Neutrophil (primary cell): ENCODE results near the gene SUCLA2.

Source experiments
- H3K27ac ChIP-seq: fragments of 200-600 bp; sonication (generic); 2 replicates; pipeline ENCODE4 v1.5.1; 2016; ENCODE audit warnings: mild to moderate bottlenecking, moderate library complexity
- H3K27me3 ChIP-seq: fragments of 200-600 bp; sonication (generic); 2 replicates; pipeline ENCODE4 v1.6.0; 2016; ENCODE audit warnings: mild to moderate bottlenecking
- H3K36me3 ChIP-seq: fragments of 200-600 bp; sonication (generic); 2 replicates; pipeline ENCODE4 v1.5.1; 2017
- H3K4me1 ChIP-seq, 2 experiments: fragments of 200-600 bp in 1 of 2; sonication (generic) in 1 of 2; 1 replicate in 1 of 2; 2 replicates in 1 of 2; pipeline versions ENCODE4 v1.5.1 to v1.6.1; 2013 to 2016; ENCODE audit warnings: low read depth in 1 of 2, low read length in 1 of 2, mild to moderate bottlenecking in 1 of 2, moderate library complexity in 1 of 2; ENCODE audit not compliant: control insufficient read depth in 1 of 2, insufficient read depth in 1 of 2
- H3K4me3 ChIP-seq, 2 experiments: fragments of 200-600 bp in 1 of 2; sonication (generic) in 1 of 2; 1 replicate in 1 of 2; 2 replicates in 1 of 2; pipeline ENCODE4 v1.5.1; 2013 to 2016; ENCODE audit warnings: low read depth in 1 of 2, low read length in 1 of 2, mild to moderate bottlenecking in 1 of 2, moderate library complexity in 1 of 2
- H3K9me3 ChIP-seq: fragments of 200-600 bp; sonication (generic); 2 replicates; pipeline ENCODE4 v1.5.1; 2016
- TF ChIP-seq, protein P1 (sequence below): fragments of 200-600 bp; sonication (generic); IDR thresholded peaks from 2 replicates; pipeline ENCODE4 v1.5.1; 2016; ENCODE audit warnings: antibody characterized with exemption

Gene SUCLA2

DNA sequence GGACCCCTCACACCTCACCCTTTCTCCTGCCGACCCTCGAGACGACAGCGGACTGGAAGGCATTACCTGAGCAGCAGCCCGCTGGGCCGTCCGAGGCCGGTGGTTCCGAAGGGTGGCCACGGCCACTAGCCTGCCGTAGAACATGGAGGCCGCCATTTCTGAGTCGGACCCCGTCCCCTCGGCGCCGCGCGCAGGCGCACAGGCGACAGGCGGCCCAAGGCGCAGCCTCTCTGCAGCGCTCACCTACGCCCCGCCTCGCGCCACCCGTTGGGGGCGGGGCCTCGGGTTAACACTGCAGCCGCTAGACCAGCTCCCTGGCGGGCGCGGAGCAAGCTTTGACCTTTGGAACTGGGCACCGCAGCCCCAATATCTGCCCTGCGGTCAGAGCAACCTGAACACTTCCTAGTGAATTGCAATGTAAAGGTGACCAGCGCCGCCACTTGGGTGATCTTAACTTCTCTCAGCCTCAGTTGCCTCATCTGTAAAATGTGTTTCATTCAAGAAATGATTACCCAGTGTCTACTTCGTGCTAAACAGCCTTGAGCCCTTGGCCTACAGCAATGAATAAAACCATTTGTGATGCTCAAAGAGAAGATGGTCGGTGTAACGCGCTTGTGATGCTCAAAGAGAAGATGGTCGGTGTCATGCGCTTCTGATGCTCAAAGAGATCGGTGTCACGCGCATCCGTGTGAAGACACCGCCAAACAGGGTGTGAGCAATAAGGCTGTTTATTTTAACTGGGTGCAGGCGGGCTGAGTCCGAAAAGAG is at the start of gene SUCLA2:
Gene SUCLA2 (minus strand): TSS at position 160 of the 768 bp plus-strand sequence. CDS start 4 bp downstream, at position 156.
- H3K4me3 ChIP-seq: peak within 1 kb of the TSS; percentile 80 to 92
- peak within 1 kb of the TSS; percentile 11 for H3K27ac ChIP-seq
- H3K27me3 ChIP-seq: no peaks in the 10 kb centered on the region
- H3K36me3 ChIP-seq: no peaks in the 10 kb centered on the region
- TF ChIP-seq, protein P1, sequence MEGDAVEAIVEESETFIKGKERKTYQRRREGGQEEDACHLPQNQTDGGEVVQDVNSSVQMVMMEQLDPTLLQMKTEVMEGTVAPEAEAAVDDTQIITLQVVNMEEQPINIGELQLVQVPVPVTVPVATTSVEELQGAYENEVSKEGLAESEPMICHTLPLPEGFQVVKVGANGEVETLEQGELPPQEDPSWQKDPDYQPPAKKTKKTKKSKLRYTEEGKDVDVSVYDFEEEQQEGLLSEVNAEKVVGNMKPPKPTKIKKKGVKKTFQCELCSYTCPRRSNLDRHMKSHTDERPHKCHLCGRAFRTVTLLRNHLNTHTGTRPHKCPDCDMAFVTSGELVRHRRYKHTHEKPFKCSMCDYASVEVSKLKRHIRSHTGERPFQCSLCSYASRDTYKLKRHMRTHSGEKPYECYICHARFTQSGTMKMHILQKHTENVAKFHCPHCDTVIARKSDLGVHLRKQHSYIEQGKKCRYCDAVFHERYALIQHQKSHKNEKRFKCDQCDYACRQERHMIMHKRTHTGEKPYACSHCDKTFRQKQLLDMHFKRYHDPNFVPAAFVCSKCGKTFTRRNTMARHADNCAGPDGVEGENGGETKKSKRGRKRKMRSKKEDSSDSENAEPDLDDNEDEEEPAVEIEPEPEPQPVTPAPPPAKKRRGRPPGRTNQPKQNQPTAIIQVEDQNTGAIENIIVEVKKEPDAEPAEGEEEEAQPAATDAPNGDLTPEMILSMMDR: peak; percentile 14
- H3K9me3 ChIP-seq: no peaks in the 10 kb centered on the region
- peaks cover 12 to 14% of the 10 kb centered on the region in 2 experiments for H3K4me1 ChIP-seq

DNA sequence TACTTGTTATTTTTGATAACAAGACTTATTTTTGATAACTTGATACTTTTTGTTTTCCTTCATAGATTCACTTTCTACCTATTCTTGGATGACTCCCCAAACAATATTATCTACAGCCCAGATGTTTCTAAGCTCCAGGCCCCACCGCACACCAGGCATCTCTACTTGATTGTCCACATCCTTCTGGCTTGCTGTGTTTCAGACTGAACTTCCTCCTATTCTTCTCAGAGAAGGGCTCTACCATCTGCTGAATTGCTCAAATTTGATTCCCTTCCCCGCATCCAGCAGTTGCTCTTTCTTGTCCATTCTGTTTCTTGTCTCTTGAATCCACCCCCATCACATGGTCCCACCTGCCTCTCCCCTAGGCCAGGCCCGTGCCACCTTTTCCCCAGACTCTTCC is 49.5 kb upstream of the SUCLA2 start:
- H3K27me3 ChIP-seq: no peaks in the 10 kb centered on the region
- H3K9me3 ChIP-seq: no peaks in the 10 kb centered on the region
- peaks cover 75% of the 10 kb centered on the region for H3K36me3 ChIP-seq
- TF ChIP-seq, protein P1: no peak
- no peaks in the 10 kb centered on the region for H3K4me1 ChIP-seq
- H3K27ac ChIP-seq: no peak overlapping the region
- H3K4me3 ChIP-seq: no peak overlapping the region

DNA sequence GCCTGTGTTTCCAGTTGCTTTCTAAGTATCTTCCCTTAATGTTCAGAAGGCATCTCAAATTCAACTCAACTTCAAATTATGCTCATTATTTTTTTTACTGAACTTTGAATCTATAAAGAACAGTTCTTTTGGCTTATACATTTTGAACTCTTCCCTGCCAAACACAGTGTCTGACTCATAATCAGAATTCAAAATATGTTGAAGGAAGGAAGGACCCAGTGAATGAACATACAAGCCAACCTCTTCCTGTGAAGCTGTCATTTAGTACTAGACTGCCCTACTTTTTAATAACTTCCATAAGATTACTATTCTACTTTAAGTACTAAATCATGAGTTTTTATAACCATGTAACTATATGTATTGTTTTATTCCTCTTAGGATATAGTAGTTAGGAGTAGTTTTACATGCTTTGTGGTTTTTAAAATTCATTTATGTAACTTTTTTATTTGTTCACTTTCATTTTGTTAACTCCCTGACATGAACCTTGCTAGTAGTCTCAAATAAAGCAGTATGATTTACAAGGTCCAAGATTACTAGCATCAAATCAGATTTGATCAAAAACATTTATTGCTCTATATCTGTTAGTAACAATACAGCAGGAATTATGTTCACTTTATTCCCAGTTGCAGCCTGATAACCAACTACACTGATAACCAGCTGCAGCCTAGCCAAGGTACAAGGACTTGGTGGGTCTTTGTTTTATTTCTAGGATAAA is 42.9 kb upstream of the SUCLA2 start:
- no peaks in the 10 kb centered on the region for H3K9me3 ChIP-seq
- TF ChIP-seq, protein P1: no peak
- H3K4me3 ChIP-seq: no peak overlapping the region
- H3K27me3 ChIP-seq: no peaks in the 10 kb centered on the region
- no peaks in the 10 kb centered on the region for H3K4me1 ChIP-seq
- H3K36me3 ChIP-seq: peaks cover 26% of the 10 kb centered on the region
- no peak overlapping the region for H3K27ac ChIP-seq

DNA sequence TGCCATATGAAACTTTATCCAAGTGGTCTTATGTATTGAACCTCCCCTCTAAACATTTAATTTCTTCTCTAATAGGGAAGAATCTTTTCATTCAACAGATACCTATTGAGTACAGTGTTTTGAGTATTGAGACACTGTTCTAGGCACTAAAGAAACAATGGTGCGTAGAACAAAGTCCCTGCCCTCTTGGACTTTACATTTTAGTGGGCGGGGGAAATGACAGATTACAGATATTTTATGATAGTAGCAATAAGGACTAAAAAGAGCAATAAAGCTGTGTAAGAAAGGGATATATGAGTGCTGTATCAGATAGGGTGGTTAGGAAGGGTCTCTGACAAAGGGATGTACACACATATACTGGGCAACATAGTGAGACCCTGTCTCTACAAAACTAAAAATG is 41.8 kb upstream of the SUCLA2 start:
- H3K9me3 ChIP-seq: no peaks in the 10 kb centered on the region
- H3K4me3 ChIP-seq: no peak overlapping the region
- H3K27me3 ChIP-seq: no peaks in the 10 kb centered on the region
- no peak overlapping the region for H3K27ac ChIP-seq
- H3K4me1 ChIP-seq: peaks cover 7 to 10% of the 10 kb centered on the region in 2 experiments
- H3K36me3 ChIP-seq: peaks cover 15% of the 10 kb centered on the region
- TF ChIP-seq, protein P1: no peak

DNA sequence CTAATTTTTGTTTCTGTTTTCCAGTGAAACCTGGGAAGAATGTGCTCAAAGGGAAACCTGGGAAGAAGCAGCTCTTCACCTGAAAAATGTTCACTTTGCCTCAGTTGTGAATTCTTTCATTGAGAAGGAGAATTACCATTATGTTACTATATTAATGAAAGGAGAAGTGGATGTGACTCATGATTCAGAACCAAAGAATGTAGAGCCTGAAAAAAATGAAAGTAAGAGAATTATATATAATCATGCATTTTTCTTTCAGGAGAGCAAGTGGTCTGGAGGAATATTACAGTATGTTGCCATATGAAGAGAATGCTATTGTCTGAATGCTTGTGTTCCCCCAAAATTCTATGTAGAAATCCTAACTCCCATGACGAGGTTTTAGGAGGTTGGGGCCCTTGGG is 39.8 kb upstream of the SUCLA2 start:
- H3K27ac ChIP-seq: no peak overlapping the region
- TF ChIP-seq, protein P1: no peak
- no peaks in the 10 kb centered on the region for H3K9me3 ChIP-seq
- H3K27me3 ChIP-seq: no peaks in the 10 kb centered on the region
- no peaks in the 10 kb centered on the region for H3K36me3 ChIP-seq
- peaks cover 15 to 17% of the 10 kb centered on the region in 2 experiments for H3K4me1 ChIP-seq
- H3K4me3 ChIP-seq: no peak overlapping the region
